ENCODE measurements around the gene PHKB.
"Not testable (repeated sequence)": the region's sequence is repeated elsewhere in the genome, so short reads cannot be mapped to it uniquely, and the experiment has no call there.

DNA sequence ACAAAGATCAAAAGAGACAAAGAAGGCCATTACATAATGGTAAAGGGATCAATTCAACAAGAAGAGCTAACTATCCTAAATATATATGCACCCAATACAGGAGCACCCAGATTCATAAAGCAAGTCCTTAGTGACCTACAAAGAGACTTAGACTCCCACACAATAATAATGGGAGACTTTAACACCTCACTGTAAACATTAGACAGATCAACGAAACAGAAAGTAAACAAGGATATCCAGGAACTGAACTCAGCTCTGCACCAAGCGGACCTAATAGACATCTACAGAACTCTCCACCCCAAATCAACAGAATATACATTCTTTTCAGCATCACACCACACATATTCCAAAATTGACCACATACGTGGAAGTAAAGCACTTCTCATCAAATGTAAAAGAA lies 21.1 kb upstream of the PHKB start:
- not testable (repeated sequence) for TF ChIP-seq POLR2A (IDR thresholded peaks at IDR 0.05; ENCODE audit: control extremely low read depth in 1 of 2, low read depth in 2 of 2, low read length in 2 of 2); SP1 (IDR thresholded peaks at IDR 0.05; ENCODE audit: low read depth, low read length); TCF12 (IDR thresholded peaks at IDR 0.05; ENCODE audit: low read depth, low read length); GTF2F1 (IDR thresholded peaks at IDR 0.05; ENCODE audit: borderline replicate concordance, low read depth, low read length); FOSL1 (IDR thresholded peaks at IDR 0.05; ENCODE audit: insufficient read depth, low read depth, low read length); TAF1 (IDR thresholded peaks at IDR 0.05; ENCODE audit: low read depth, low read length); CTBP2 (IDR thresholded peaks at IDR 0.05; ENCODE audit: borderline replicate concordance, insufficient read depth, insufficient read length, low read length); EZH2 (IDR thresholded peaks at IDR 0.05; ENCODE audit: low read depth, low read length, severe bottlenecking); POLR2AphosphoS5 (IDR thresholded peaks at IDR 0.05; ENCODE audit: low read depth, low read length); SP2 (IDR thresholded peaks at IDR 0.05; ENCODE audit: low read length); ZNF274 (IDR thresholded peaks at IDR 0.05; ENCODE audit: borderline replicate concordance, extremely low read depth, low read length); SIX5 (IDR thresholded peaks at IDR 0.05; ENCODE audit: low read depth, low read length)
- TF ChIP-seq, protein P1, sequence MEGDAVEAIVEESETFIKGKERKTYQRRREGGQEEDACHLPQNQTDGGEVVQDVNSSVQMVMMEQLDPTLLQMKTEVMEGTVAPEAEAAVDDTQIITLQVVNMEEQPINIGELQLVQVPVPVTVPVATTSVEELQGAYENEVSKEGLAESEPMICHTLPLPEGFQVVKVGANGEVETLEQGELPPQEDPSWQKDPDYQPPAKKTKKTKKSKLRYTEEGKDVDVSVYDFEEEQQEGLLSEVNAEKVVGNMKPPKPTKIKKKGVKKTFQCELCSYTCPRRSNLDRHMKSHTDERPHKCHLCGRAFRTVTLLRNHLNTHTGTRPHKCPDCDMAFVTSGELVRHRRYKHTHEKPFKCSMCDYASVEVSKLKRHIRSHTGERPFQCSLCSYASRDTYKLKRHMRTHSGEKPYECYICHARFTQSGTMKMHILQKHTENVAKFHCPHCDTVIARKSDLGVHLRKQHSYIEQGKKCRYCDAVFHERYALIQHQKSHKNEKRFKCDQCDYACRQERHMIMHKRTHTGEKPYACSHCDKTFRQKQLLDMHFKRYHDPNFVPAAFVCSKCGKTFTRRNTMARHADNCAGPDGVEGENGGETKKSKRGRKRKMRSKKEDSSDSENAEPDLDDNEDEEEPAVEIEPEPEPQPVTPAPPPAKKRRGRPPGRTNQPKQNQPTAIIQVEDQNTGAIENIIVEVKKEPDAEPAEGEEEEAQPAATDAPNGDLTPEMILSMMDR (IDR thresholded peaks at IDR 0.05; ENCODE audit: control extremely low read depth in 1 of 3, insufficient read depth in 1 of 3, low read depth in 1 of 3, low read length in 3 of 3): not testable (repeated sequence)
- TF ChIP-seq, protein P2, sequence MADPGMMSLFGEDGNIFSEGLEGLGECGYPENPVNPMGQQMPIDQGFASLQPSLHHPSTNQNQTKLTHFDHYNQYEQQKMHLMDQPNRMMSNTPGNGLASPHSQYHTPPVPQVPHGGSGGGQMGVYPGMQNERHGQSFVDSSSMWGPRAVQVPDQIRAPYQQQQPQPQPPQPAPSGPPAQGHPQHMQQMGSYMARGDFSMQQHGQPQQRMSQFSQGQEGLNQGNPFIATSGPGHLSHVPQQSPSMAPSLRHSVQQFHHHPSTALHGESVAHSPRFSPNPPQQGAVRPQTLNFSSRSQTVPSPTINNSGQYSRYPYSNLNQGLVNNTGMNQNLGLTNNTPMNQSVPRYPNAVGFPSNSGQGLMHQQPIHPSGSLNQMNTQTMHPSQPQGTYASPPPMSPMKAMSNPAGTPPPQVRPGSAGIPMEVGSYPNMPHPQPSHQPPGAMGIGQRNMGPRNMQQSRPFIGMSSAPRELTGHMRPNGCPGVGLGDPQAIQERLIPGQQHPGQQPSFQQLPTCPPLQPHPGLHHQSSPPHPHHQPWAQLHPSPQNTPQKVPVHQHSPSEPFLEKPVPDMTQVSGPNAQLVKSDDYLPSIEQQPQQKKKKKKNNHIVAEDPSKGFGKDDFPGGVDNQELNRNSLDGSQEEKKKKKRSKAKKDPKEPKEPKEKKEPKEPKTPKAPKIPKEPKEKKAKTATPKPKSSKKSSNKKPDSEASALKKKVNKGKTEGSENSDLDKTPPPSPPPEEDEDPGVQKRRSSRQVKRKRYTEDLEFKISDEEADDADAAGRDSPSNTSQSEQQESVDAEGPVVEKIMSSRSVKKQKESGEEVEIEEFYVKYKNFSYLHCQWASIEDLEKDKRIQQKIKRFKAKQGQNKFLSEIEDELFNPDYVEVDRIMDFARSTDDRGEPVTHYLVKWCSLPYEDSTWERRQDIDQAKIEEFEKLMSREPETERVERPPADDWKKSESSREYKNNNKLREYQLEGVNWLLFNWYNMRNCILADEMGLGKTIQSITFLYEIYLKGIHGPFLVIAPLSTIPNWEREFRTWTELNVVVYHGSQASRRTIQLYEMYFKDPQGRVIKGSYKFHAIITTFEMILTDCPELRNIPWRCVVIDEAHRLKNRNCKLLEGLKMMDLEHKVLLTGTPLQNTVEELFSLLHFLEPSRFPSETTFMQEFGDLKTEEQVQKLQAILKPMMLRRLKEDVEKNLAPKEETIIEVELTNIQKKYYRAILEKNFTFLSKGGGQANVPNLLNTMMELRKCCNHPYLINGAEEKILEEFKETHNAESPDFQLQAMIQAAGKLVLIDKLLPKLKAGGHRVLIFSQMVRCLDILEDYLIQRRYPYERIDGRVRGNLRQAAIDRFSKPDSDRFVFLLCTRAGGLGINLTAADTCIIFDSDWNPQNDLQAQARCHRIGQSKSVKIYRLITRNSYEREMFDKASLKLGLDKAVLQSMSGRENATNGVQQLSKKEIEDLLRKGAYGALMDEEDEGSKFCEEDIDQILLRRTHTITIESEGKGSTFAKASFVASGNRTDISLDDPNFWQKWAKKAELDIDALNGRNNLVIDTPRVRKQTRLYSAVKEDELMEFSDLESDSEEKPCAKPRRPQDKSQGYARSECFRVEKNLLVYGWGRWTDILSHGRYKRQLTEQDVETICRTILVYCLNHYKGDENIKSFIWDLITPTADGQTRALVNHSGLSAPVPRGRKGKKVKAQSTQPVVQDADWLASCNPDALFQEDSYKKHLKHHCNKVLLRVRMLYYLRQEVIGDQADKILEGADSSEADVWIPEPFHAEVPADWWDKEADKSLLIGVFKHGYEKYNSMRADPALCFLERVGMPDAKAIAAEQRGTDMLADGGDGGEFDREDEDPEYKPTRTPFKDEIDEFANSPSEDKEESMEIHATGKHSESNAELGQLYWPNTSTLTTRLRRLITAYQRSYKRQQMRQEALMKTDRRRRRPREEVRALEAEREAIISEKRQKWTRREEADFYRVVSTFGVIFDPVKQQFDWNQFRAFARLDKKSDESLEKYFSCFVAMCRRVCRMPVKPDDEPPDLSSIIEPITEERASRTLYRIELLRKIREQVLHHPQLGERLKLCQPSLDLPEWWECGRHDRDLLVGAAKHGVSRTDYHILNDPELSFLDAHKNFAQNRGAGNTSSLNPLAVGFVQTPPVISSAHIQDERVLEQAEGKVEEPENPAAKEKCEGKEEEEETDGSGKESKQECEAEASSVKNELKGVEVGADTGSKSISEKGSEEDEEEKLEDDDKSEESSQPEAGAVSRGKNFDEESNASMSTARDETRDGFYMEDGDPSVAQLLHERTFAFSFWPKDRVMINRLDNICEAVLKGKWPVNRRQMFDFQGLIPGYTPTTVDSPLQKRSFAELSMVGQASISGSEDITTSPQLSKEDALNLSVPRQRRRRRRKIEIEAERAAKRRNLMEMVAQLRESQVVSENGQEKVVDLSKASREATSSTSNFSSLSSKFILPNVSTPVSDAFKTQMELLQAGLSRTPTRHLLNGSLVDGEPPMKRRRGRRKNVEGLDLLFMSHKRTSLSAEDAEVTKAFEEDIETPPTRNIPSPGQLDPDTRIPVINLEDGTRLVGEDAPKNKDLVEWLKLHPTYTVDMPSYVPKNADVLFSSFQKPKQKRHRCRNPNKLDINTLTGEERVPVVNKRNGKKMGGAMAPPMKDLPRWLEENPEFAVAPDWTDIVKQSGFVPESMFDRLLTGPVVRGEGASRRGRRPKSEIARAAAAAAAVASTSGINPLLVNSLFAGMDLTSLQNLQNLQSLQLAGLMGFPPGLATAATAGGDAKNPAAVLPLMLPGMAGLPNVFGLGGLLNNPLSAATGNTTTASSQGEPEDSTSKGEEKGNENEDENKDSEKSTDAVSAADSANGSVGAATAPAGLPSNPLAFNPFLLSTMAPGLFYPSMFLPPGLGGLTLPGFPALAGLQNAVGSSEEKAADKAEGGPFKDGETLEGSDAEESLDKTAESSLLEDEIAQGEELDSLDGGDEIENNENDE (IDR thresholded peaks at IDR 0.05; ENCODE audit: insufficient replicate concordance, low read length): not testable (repeated sequence)

Measured in H1 (cell line).